Mucosa of rectum (tissue), 2 donors: ENCODE data around the gene OR2D3.
"Not testable (repeated sequence)": the region's sequence is repeated elsewhere in the genome, so short reads cannot be mapped to it uniquely, and the experiment has no call there.

Experiments
- H3K27ac ChIP-seq, 2 donors: one replicate each; pipeline ENCODE4 v1.7.0; 2013; ENCODE audit warnings: inconsistent platforms in 2 of 2, low read depth in 2 of 2, low read length in 2 of 2
- H3K27me3 ChIP-seq, 2 donors: one replicate each; pipeline ENCODE4 v1.7.0; 2013; ENCODE audit warnings: low read length in 2 of 2; ENCODE audit not compliant: control insufficient read depth in 2 of 2, insufficient read depth in 2 of 2
- H3K36me3 ChIP-seq, 2 donors: one replicate each; pipeline ENCODE4 v1.7.0; 2013; ENCODE audit warnings: low read length in 2 of 2; ENCODE audit not compliant: control insufficient read depth in 2 of 2, insufficient read depth in 2 of 2
- H3K4me1 ChIP-seq, 2 donors: one replicate each; pipeline ENCODE4 v1.7.0; 2013; ENCODE audit warnings: low read length in 2 of 2, mild to moderate bottlenecking in 1 of 2; ENCODE audit not compliant: control insufficient read depth in 2 of 2, insufficient read depth in 2 of 2
- H3K4me3 ChIP-seq, 2 donors: one replicate each; pipeline ENCODE4 v1.7.0; 2013; ENCODE audit warnings: low read length in 2 of 2
- H3K9ac ChIP-seq, 2 donors: one replicate each; pipeline ENCODE4 v1.7.0; 2013; ENCODE audit warnings: low read length in 2 of 2, low read depth in 1 of 2, mild to moderate bottlenecking in 1 of 2
- H3K9me3 ChIP-seq, 2 donors: one replicate each; pipeline ENCODE4 v1.7.0; 2013; ENCODE audit warnings: low read length in 2 of 2; ENCODE audit not compliant: control insufficient read depth in 2 of 2
- donor health status: healthy.
- donor health status: Normal muscosa, but diverticular disease.

The OR2D3 gene

DNA sequence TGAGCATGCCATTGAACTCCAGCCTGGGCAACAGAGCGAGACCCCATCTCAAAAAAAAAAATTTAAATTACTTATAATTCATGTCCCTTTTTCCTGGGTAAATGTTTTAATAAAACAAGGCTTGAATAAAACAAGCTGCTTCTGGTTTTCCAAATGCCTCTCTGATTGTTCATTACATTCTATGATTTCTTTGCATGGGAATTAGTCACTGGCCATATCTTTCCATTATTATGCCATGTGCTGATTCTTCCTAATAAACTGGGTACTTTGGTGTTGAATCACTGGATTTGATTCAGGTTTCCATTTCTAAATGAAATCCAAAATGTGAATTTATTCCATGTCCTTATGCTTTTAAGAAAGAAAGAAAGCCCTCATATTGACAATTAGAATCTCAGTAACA is 48.0 kb downstream of the OR2D3 start:
- no peaks in the 10 kb centered on the region for H3K36me3 ChIP-seq
- no peaks in the 10 kb centered on the region for H3K9me3 ChIP-seq
- no peak overlapping the region for H3K9ac ChIP-seq

GRCh38 chr11:6969854-6970253 is 49.1 kb downstream of the OR2D3 start:
- not testable (repeated sequence) for H3K9me3 ChIP-seq, H3K4me3 ChIP-seq, H3K27me3 ChIP-seq, H3K9ac ChIP-seq, H3K27ac ChIP-seq, H3K4me1 ChIP-seq, H3K36me3 ChIP-seq

More for the DNA sequence above, 48.0 kb downstream of the OR2D3 start:
- H3K27me3 ChIP-seq, result no peaks in the 10 kb centered on the region
- H3K4me3 ChIP-seq, result no peak overlapping the region
- no peak overlapping the region for H3K27ac ChIP-seq
- no peaks in the 10 kb centered on the region for H3K4me1 ChIP-seq
